PC-9 (cell line): ENCODE data around the gene HLA-DRA.

Source experiments
- EZH2 ChIP-seq: fragments of 200-600 bp; sonication (generic); IDR thresholded peaks from 2 replicates; pipeline ENCODE4 v1.8.0; 2017; ENCODE audit warnings: antibody characterized with exemption, low read depth
- TF ChIP-seq, protein P1 (sequence below): fragments of 200-600 bp; sonication (generic); conservative IDR thresholded peaks from 2 replicates; pipeline ENCODE4 v1.6.1; 2017; ENCODE audit warnings: mixed run types, antibody characterized with exemption, mild to moderate bottlenecking, moderate library complexity

DNA sequence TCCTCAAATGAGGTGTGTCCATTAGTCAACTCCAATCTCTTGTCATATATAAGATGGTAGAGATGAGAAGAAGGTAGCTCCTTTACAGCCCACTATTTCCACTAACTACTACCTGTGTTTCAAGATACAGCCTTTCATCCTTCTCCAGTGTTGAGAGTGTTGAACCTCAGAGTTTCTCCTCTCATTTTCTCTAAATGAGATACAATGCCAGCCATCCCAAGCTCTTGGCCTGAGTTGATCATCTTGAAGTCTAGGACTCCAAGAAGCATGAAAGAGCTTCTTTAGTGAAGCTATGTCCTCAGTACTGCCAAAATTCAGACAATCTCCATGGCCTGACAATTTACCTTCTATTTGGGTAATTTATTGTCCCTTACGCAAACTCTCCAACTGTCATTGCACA lies 548 bp upstream of the HLA-DRA start:
- TF ChIP-seq, protein P1, sequence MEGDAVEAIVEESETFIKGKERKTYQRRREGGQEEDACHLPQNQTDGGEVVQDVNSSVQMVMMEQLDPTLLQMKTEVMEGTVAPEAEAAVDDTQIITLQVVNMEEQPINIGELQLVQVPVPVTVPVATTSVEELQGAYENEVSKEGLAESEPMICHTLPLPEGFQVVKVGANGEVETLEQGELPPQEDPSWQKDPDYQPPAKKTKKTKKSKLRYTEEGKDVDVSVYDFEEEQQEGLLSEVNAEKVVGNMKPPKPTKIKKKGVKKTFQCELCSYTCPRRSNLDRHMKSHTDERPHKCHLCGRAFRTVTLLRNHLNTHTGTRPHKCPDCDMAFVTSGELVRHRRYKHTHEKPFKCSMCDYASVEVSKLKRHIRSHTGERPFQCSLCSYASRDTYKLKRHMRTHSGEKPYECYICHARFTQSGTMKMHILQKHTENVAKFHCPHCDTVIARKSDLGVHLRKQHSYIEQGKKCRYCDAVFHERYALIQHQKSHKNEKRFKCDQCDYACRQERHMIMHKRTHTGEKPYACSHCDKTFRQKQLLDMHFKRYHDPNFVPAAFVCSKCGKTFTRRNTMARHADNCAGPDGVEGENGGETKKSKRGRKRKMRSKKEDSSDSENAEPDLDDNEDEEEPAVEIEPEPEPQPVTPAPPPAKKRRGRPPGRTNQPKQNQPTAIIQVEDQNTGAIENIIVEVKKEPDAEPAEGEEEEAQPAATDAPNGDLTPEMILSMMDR: no peak
- TF ChIP-seq EZH2: no peak
